Gastroesophageal sphincter (tissue), 3 donors: ENCODE measurements around the gene KCNMA1.

Experiments
- EP300 ChIP-seq: sonication (generic); formaldehyde crosslinking; IDR thresholded peaks from one replicate; pipeline ENCODE4 v1.6.1; 2017; ENCODE audit warnings: antibody characterized with exemption, mild to moderate bottlenecking
- POLR2A ChIP-seq, 2 donors: fragments of 450-650 bp; IDR thresholded peaks; one replicate each; pipeline ENCODE4 v1.6.1; 2017; ENCODE audit warnings: antibody characterized with exemption in 2 of 2, mild to moderate bottlenecking in 2 of 2, moderate library complexity in 1 of 2
- POLR2AphosphoS5 ChIP-seq: sonication (generic); formaldehyde crosslinking; IDR thresholded peaks from one replicate; pipeline ENCODE4 v1.6.1; 2017; ENCODE audit warnings: antibody characterized with exemption
- TF ChIP-seq, protein P1 (sequence below), 4 experiments: fragments of 200-600 bp in 2 of 4; fragments of 450-650 bp in 2 of 4; sonication (generic) in 1 of 4; IDR thresholded peaks; one replicate each; pipeline ENCODE4 v1.5.1; 2017 to 2019; ENCODE audit warnings: antibody characterized with exemption in 4 of 4, mild to moderate bottlenecking in 2 of 4, moderate library complexity in 2 of 4

GRCh38 chr10:76970711-76971519, 666.7 kb downstream of the KCNMA1 start:
- no peak for TF ChIP-seq POLR2A (IDR thresholded peaks at IDR 0.05)
- TF ChIP-seq POLR2AphosphoS5 = no peak
- TF ChIP-seq, protein P1, sequence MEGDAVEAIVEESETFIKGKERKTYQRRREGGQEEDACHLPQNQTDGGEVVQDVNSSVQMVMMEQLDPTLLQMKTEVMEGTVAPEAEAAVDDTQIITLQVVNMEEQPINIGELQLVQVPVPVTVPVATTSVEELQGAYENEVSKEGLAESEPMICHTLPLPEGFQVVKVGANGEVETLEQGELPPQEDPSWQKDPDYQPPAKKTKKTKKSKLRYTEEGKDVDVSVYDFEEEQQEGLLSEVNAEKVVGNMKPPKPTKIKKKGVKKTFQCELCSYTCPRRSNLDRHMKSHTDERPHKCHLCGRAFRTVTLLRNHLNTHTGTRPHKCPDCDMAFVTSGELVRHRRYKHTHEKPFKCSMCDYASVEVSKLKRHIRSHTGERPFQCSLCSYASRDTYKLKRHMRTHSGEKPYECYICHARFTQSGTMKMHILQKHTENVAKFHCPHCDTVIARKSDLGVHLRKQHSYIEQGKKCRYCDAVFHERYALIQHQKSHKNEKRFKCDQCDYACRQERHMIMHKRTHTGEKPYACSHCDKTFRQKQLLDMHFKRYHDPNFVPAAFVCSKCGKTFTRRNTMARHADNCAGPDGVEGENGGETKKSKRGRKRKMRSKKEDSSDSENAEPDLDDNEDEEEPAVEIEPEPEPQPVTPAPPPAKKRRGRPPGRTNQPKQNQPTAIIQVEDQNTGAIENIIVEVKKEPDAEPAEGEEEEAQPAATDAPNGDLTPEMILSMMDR (IDR thresholded peaks at IDR 0.05) = no peak
- no peak for TF ChIP-seq EP300
